Measurements from ENCODE around the gene CEP135.

GRCh38 chr4:55965585-55965984, 16.8 kb downstream of the CEP135 start:
- TF ChIP-seq CTCF (IDR thresholded peaks at IDR 0.05; ENCODE audit: insufficient read depth, low read depth, low read length) (no peak), EZH2 (IDR thresholded peaks at IDR 0.05; ENCODE audit: insufficient read depth, low read length) (no peak)

All from astrocyte (in vitro differentiated cells and primary cell).